ENCODE measurements around the gene GALNTL6. TPM values are rescaled to one million over a fixed set of nuclear protein-coding genes. Genes with fewer than 3 reads are reported as not detected.

Gene GALNTL6
- total RNA-seq, 3 donors from 2014 or later = not detected

DNA sequence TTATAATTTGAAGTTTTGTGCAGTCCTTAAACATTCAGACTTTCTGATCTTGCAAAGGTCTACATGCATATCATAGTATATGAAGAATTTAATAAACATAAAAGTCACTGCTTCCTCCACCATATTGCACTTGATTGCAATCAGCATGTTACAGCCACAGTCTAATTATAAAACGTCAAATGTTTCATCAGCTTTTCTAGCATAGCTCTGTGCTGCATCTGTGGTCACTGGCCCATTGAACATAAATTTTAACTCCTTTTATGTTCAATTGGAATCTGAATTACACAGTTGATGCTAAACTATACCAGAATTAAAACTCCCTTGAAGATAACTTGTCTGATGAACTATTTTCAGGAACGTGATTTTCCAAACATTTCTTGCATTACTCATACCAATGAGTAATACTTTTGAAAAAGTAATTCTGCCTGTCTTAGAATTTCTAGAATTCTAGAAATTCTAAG lies 329.1 kb downstream of the GALNTL6 start:
- no peaks in the 10 kb centered on the region for H3K4me1 Mint-ChIP-seq (ENCODE audit: low read depth)
- peaks cover 12% of the 10 kb centered on the region for H3K9me3 Mint-ChIP-seq
- no peak overlapping the region for H3K4me3 Mint-ChIP-seq
- no peaks in the 10 kb centered on the region for H3K27me3 Mint-ChIP-seq (ENCODE audit: low read depth)
- DNase-seq (no peak), ATAC-seq (no peak)
- no peaks in the 10 kb centered on the region for H3K36me3 Mint-ChIP-seq (ENCODE audit: insufficient read depth)

DNA sequence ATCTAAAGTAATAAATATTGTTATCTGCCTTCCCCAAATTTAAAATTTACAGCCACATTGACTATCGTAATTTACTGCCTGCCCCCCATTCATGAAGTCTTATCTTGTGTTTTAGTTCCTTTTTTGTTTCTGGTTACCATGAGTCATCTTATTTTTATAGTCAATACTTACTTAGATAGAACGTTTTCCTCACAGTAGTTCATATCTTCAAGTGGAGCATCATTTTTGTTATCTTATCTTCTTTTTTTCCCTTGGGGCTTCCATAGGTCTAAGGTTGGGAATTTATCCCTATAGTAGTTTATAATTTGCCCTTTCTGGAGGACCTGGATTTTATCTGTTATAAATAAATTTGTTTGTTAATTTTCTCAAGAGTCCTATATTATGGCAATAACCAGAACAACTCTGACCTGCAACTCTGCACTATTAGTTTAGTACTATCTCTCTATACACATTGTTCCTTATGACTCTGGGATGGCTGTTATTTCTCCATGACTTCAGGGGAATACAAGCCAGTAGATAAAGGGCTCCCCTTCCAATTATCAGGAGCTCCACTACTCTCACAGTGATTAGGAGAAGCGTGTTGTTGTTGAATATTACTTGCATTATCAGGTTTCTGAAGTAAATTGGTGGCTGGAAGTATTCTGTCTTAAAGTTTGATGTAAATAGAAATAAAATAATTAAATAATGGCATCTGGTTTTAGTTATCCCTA lies 330.6 kb downstream of the GALNTL6 start:
- no peak for ATAC-seq
- Mint-ChIP-seq H3K4me1 (ENCODE audit: low read depth) (no peaks in the 10 kb centered on the region), H3K9me3 (peaks cover 9% of the 10 kb centered on the region), H3K4me3 (no peak overlapping the region), H3K36me3 (ENCODE audit: insufficient read depth) (no peaks in the 10 kb centered on the region), H3K27me3 (ENCODE audit: low read depth) (no peaks in the 10 kb centered on the region)
- no peak for DNase-seq

DNA sequence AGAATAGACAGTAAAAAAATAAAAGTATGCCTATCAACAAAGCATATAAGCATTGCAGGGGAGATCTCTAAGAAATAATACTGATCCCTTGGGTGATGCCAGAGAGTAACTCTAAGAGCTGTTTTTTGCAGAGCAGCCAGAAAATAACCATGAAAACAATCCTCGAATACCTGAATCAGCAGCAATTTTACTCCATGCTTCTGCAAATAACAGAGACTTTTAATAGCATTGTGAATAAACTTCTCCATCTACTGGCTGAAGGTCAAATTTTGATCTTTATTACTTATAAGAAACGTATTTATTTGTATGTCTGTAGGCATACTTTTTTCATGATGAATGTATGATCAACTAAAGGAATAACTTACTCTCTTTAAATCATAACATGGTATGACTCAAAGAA lies 334.5 kb downstream of the GALNTL6 start:
- Mint-ChIP-seq H3K27me3 (ENCODE audit: low read depth) (no peaks in the 10 kb centered on the region), H3K9me3 (peaks cover 15% of the 10 kb centered on the region), H3K4me3 (no peak overlapping the region), H3K4me1 (ENCODE audit: low read depth) (no peaks in the 10 kb centered on the region), H3K36me3 (ENCODE audit: insufficient read depth) (no peaks in the 10 kb centered on the region)
- DNase-seq = no peak
- ATAC-seq = no peak

DNA sequence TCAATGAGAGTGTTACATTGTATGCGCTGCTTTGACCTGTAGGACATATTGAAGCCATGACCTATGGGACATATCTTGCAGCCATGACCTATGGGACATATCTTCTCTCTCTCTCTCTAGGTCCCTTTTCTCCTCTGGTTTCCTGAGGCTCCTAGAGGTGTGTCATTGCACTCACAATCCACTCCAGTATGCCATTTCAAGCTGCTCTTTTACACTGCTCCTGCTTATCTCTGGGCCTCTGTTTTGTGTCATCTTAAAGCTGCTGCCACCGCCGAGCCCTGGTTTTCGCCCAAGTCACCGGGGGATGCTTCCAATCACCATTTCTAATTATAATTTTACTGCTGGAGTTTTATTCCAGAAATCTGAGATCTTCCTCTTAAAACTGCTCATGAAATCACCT lies 336.1 kb downstream of the GALNTL6 start:
- H3K27me3 Mint-ChIP-seq (ENCODE audit: low read depth) = no peaks in the 10 kb centered on the region
- H3K4me3 Mint-ChIP-seq = no peak overlapping the region
- H3K36me3 Mint-ChIP-seq (ENCODE audit: insufficient read depth) = no peaks in the 10 kb centered on the region
- DNase-seq = no peak
- no peak for ATAC-seq
- no peaks in the 10 kb centered on the region for H3K4me1 Mint-ChIP-seq (ENCODE audit: low read depth)
- peaks cover 9% of the 10 kb centered on the region for H3K9me3 Mint-ChIP-seq

DNA sequence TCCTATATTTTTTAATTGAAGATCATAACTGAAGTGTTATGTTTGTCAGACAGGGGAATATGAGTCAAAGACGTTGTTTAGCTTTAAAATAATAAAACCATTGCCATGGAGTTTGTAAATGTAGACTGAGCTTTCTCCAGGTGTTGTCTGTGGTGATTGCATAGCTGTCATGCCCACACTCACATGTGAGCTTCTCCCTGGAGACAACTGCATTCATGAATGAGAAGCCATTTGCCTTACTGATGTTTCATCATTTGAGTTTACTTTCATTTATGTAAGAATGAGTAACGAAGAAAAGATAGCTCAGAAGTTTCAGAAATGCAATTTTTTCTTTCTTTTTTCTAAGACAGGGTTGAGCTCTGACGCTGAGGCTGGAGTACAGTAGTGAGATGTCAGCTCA lies 339.1 kb downstream of the GALNTL6 start:
- DNase-seq = no peak
- no peaks in the 10 kb centered on the region for H3K27me3 Mint-ChIP-seq (ENCODE audit: low read depth)
- ATAC-seq = no peak
- no peaks in the 10 kb centered on the region for H3K36me3 Mint-ChIP-seq (ENCODE audit: insufficient read depth)
- H3K4me1 Mint-ChIP-seq (ENCODE audit: low read depth) = no peaks in the 10 kb centered on the region
- no peak overlapping the region for H3K4me3 Mint-ChIP-seq
- peaks cover 6% of the 10 kb centered on the region for H3K9me3 Mint-ChIP-seq

DNA sequence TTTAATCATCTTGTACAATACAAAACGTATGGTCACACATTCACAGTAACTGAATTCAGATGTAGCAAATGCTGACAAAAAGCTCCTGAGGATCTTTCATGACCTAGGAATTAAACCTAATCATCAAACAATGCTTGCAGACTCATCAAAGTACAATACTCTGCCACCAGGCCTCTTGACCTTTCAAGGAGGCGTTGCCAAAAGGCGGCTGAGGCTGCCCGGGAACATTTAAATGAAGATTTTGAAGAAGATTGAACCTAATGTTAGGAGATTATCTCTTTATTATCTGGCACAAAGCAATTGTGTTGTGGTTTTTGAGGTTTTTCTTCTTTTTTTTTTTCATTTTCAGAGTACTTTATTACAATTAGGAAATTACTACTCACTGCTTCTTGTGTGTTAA lies 340.5 kb downstream of the GALNTL6 start:
- DNase-seq = no peak
- Mint-ChIP-seq H3K36me3 (ENCODE audit: insufficient read depth) (no peaks in the 10 kb centered on the region), H3K27me3 (ENCODE audit: low read depth) (no peaks in the 10 kb centered on the region), H3K4me1 (ENCODE audit: low read depth) (no peaks in the 10 kb centered on the region), H3K9me3 (peaks cover 6% of the 10 kb centered on the region), H3K4me3 (no peak overlapping the region)
- ATAC-seq = no peak

DNA sequence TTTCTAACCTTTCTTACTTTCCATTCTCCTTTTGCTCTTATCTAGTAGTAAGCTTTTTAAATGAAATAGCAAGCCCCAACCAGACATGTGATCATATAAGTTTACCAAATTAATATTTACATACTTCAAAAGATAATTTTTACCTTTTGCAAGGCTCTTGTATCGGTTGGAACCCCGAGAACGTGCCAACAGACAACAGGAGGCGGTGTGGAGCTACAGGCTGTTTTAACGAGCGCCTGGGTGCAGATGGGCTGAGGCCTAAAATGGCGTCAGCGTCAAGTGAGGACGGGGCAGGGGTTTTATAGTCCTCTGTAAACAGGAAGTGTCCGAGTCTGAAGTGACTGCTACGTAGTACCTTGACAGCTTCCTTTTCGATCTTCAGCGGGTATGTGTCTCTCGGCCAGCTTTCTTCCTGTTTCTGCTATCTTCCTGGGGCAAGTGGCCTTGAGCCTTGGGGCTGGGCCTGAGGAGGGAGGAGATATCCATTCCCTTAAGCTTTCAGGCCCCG lies 342.7 kb downstream of the GALNTL6 start:
- no peak for ATAC-seq
- Mint-ChIP-seq H3K27me3 (ENCODE audit: low read depth) (no peaks in the 10 kb centered on the region), H3K9me3 (peaks cover 4% of the 10 kb centered on the region), H3K4me3 (no peak overlapping the region), H3K36me3 (ENCODE audit: insufficient read depth) (no peaks in the 10 kb centered on the region), H3K4me1 (ENCODE audit: low read depth) (no peaks in the 10 kb centered on the region)
- no peak for DNase-seq

DNA sequence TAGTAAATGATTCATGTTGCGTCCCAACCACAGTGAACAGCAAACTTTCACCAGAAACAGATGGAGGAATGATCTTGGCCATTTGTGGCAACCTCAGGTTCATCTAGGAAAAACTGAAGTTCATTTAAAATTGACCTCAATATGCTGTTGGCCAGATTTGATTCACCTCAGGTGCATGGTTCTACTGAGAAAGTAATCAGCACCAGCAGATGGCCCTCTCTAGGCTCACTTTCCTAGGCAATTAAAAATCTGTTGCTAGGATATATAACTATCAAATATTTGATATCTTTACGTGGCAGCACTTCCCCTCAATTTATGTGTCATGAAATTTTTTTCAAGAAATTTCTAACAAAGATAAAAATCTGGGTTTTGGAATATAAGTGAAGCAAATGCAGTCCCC lies 344.7 kb downstream of the GALNTL6 start:
- Mint-ChIP-seq H3K9me3 (peaks cover 4% of the 10 kb centered on the region), H3K36me3 (ENCODE audit: insufficient read depth) (no peaks in the 10 kb centered on the region), H3K27me3 (ENCODE audit: low read depth) (no peaks in the 10 kb centered on the region), H3K4me3 (no peak overlapping the region), H3K4me1 (ENCODE audit: low read depth) (no peaks in the 10 kb centered on the region)
- ATAC-seq (no peak), DNase-seq (no peak)

DNA sequence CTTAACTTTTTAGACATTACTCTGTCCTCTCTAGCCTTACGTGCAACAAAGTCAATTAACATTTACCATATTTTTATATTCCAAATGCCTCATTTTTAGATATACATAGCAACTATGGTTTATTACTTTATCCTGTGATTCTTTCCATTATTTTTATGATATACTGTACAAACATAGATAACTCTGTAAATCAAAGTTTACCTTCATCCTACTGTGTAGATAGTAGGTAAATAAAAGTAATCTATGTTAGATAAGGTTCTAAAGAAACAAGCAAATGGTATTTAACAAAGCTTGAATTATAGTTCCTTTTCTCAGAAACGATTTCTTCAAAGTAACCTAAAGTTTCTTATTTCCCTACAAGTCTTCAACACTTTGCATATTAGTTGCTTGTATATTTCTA lies 350.0 kb downstream of the GALNTL6 start:
- H3K9me3 Mint-ChIP-seq = peaks cover 8% of the 10 kb centered on the region
- ATAC-seq (no peak), DNase-seq (no peak)
- no peaks in the 10 kb centered on the region for H3K27me3 Mint-ChIP-seq (ENCODE audit: low read depth)
- no peak overlapping the region for H3K4me3 Mint-ChIP-seq
- H3K4me1 Mint-ChIP-seq (ENCODE audit: low read depth) = no peaks in the 10 kb centered on the region
- H3K36me3 Mint-ChIP-seq (ENCODE audit: insufficient read depth) = no peaks in the 10 kb centered on the region

DNA sequence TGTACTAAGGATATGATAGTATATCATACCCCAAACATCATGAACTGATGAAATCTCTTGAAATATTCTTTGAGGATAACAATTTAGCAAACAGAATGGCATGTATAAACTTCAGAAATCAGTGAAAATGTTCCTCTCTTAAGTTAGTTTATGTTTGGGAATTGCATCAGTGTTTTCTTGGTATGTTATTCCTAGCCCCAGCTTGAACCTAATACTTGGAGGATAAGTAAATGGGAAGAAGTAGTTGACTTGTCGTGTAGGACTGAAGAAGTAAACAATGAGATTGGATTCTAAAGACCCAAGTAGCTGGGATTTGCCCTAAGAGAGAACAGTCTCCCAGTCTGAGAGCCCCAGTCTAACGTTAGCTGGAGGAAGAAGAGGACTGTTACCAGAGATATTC lies 355.7 kb downstream of the GALNTL6 start:
- H3K36me3 Mint-ChIP-seq (ENCODE audit: insufficient read depth) = no peaks in the 10 kb centered on the region
- no peak for DNase-seq
- no peak overlapping the region for H3K4me3 Mint-ChIP-seq
- H3K9me3 Mint-ChIP-seq = peaks cover 22% of the 10 kb centered on the region
- no peaks in the 10 kb centered on the region for H3K27me3 Mint-ChIP-seq (ENCODE audit: low read depth)
- ATAC-seq = no peak
- H3K4me1 Mint-ChIP-seq (ENCODE audit: low read depth) = no peaks in the 10 kb centered on the region

DNA sequence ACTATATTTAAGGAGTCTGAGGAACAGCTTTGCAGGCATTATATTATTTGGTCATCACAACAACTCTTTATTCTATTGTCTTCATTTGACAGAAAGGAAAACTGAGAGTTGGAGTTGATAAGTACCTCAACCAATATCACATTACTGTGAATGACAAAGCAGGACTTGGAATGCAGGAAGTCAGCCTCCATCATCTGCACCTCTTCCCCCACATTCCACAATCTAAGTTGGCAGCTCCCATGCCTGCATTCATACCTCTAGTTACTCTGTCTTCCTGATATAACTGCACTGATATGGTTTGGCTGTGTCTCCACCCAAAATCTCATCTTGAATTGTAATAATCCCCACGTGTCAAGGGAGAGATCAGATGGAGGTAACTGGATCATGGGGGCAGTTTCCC lies 356.7 kb downstream of the GALNTL6 start:
- Mint-ChIP-seq H3K4me1 (ENCODE audit: low read depth) (no peaks in the 10 kb centered on the region), H3K4me3 (no peak overlapping the region)

DNA sequence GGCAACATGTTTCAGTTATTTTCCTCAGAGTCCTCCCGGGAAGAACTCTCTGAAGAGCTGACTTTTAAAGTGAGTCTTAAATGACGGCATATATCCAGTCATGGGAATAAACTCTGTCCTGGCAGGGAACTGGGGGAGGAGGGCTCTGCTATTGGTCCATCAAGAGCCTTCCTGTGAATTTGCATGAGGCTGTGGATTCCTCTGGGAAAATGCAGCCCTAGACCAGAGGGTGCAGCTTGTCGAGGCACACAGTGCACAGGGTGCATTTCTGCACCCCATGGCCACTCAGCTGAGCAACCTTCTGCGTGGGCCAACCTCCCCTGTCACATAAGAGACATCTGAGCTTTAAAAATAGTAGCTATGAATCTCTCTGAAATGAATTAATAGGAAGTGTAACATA lies 360.0 kb downstream of the GALNTL6 start:
- DNase-seq (no peak), ATAC-seq (no peak)
- Mint-ChIP-seq H3K27me3 (ENCODE audit: low read depth) (no peaks in the 10 kb centered on the region), H3K9me3 (peaks cover 19% of the 10 kb centered on the region), H3K4me1 (ENCODE audit: low read depth) (no peaks in the 10 kb centered on the region), H3K4me3 (no peak overlapping the region), H3K36me3 (ENCODE audit: insufficient read depth) (no peaks in the 10 kb centered on the region)

More for the DNA sequence above, 356.7 kb downstream of the GALNTL6 start:
- Mint-ChIP-seq H3K9me3 (peaks cover 23% of the 10 kb centered on the region), H3K27me3 (ENCODE audit: low read depth) (no peaks in the 10 kb centered on the region), H3K36me3 (ENCODE audit: insufficient read depth) (no peaks in the 10 kb centered on the region)
- ATAC-seq = no peak
- DNase-seq = no peak

DNA sequence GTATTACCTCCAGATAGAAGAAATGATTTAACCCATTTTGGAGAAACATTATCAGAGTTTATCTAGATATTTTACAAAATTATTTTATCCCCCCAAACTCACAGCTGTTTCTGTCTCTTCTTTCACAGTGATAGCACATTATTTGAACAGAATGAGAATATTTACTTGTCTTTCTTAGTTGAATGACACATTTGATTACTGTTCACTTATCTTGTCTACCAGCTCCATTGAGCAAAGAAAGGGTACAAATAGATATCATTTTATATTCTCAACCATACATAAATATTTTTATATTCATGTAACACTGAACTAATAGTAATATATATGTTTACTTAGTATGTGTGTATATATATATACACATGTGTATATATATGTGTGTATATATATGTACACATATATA lies 364.2 kb downstream of the GALNTL6 start:
- Mint-ChIP-seq H3K4me3 (no peak overlapping the region), H3K4me1 (ENCODE audit: low read depth) (no peaks in the 10 kb centered on the region), H3K36me3 (ENCODE audit: insufficient read depth) (no peaks in the 10 kb centered on the region), H3K9me3 (peaks cover 8% of the 10 kb centered on the region), H3K27me3 (ENCODE audit: low read depth) (no peaks in the 10 kb centered on the region)
- no peak for ATAC-seq
- no peak for DNase-seq

DNA sequence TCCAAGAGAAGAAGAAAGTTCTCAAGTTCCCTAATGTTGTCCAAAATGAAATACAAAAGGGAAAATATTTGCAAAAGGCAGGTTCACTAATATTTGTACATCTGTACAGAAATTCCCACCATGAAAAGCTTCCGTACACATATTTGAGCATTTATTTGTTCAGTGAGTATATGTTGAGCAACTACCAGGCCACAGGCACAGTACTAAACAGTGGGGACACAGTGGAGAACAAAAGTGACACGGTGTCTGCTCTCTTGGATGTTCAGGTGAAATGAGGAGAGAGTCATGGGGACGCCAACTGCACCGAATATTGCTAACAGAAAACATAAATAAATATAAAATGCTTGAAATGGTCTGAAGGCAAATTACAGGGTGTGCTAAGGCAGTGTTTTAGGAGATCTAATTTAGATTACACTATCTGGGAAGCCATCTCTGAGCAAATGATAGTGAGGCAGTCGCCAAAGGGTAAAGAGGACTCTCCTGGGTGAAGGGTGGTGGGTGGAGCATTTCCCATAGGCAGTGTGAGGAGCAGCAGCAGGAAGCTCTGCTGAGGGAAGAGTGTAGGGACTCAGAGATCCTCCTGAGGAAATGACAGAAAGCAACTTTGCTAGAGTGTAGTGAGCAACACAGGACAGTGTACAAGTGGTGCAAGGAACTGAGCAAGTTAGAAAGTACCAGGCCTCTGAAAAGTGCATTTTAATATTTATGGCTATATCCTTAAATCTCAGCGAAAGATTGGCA lies 375.2 kb downstream of the GALNTL6 start:
- H3K27me3 Mint-ChIP-seq (ENCODE audit: low read depth) = no peaks in the 10 kb centered on the region
- no peak overlapping the region for H3K4me3 Mint-ChIP-seq
- no peak for DNase-seq
- ATAC-seq = no peak
- H3K9me3 Mint-ChIP-seq = peaks cover 8% of the 10 kb centered on the region
- no peaks in the 10 kb centered on the region for H3K4me1 Mint-ChIP-seq (ENCODE audit: low read depth)
- H3K36me3 Mint-ChIP-seq (ENCODE audit: insufficient read depth) = no peaks in the 10 kb centered on the region

DNA sequence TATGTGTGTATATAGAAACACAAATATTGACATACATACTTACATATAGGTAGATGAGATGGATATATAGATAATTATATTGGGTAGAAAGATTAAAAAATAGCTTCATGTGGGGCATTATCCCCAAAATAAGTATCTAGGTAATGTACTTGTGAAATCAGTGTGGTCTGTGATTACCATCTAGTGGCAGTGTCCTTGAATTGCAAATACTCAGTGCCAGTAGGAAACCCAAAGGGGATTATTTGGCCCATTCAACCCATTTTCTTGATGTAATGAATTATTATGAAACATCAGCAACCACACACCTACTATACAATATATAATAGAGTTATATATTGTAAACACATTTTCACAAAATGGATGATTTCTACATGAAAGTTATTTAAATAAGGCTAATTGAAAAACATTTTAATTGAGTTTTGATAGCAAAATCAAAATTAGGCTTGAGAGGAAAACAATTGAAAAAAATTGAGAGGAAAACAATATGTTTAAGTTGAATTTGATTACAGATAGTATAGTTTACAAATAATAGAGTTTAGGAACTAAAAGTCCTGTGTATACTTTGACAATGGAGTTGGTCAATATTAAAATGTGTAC lies 389.4 kb downstream of the GALNTL6 start:
- Mint-ChIP-seq H3K4me3 (no peak overlapping the region), H3K36me3 (ENCODE audit: insufficient read depth) (no peaks in the 10 kb centered on the region), H3K9me3 (peaks cover 10% of the 10 kb centered on the region), H3K27me3 (ENCODE audit: low read depth) (no peaks in the 10 kb centered on the region), H3K4me1 (ENCODE audit: low read depth) (no peaks in the 10 kb centered on the region)
- DNase-seq (no peak), ATAC-seq (no peak)

All from activated T-cell treated with anti-CD3 and anti-CD28 coated beads, Interleukin-2, amount 50 U/mL, for 4 hours (primary cell).